ENCODE measurements around the gene DET1. TPM values are rescaled to one million over a fixed set of nuclear protein-coding genes. Genes with fewer than 3 reads are reported as not detected.

DET1 gene
- polyA plus RNA-seq, 1 of the 3 experiments (the other 2 are of a cell fraction): 4.5 TPM

GRCh38 chr15:88518903-88519302, 27.6 kb downstream of the DET1 start:
- WGBS (ENCODE audit: low lambda C conversion rate): 92% methylated on average over 3 of the region's 3 CpGs
- TF ChIP-seq FOXM1 (IDR thresholded peaks at IDR 0.05; ENCODE audit: low read depth): no peak
- TF ChIP-seq REST (IDR thresholded peaks at IDR 0.05; ENCODE audit: low read depth, low read length): no peak
- no peak for TF ChIP-seq RFX5 (IDR thresholded peaks at IDR 0.05; ENCODE audit: low read length)
- no peak for TF ChIP-seq CHD2 (IDR thresholded peaks at IDR 0.05; ENCODE audit: low read length, partially characterized antibody)
- TF ChIP-seq NFIC (IDR thresholded peaks at IDR 0.05; ENCODE audit: borderline replicate concordance): no peak
- no peak for TF ChIP-seq JUND (IDR thresholded peaks at IDR 0.05)
- no peak for TF ChIP-seq RCOR1 (IDR thresholded peaks at IDR 0.05; ENCODE audit: low read length)
- no peak for TF ChIP-seq FOXJ3 (CRISPR knock-in tag; IDR thresholded peaks at IDR 0.05)
- TF ChIP-seq NRF1 (IDR thresholded peaks at IDR 0.05; ENCODE audit: low read depth, low read length): no peak
- TF ChIP-seq TCF12 (IDR thresholded peaks at IDR 0.05): no peak
- no peak for TF ChIP-seq RXRA (IDR thresholded peaks at IDR 0.05; ENCODE audit: borderline replicate concordance, low read depth)
- no peak for TF ChIP-seq MXI1 (IDR thresholded peaks at IDR 0.05; ENCODE audit: low read depth, low read length)
- TF ChIP-seq EP300 (IDR thresholded peaks at IDR 0.05; ENCODE audit: borderline replicate concordance in 1 of 2, low read depth in 1 of 2, low read length in 1 of 2): no peak
- TF ChIP-seq SMC3 (IDR thresholded peaks at IDR 0.05; ENCODE audit: low read depth, low read length): no peak
- no peak for TF ChIP-seq IRF3 (IDR thresholded peaks at IDR 0.05; ENCODE audit: low read depth, low read length)
- TF ChIP-seq RAD21 (IDR thresholded peaks at IDR 0.05; ENCODE audit: low read length): no peak
- no peak for TF ChIP-seq USF1 (IDR thresholded peaks at IDR 0.05; ENCODE audit: borderline replicate concordance, low read depth)
- TF ChIP-seq GABPA (IDR thresholded peaks at IDR 0.05; ENCODE audit: low read depth): no peak
- no peak for TF ChIP-seq USF2 (IDR thresholded peaks at IDR 0.05; ENCODE audit: borderline replicate concordance, low read depth, low read length)
- ChIA-PET POLR2A (no interaction called here), CTCF (interaction anchor here (1.0 to 1.9 kb wide), 2 partner anchors 10 to 42 kb away, joined by 3 to 4 read pairs; no protein-coding TSS in a partner anchor)
- DNase-seq: no peak
- Histone ChIP-seq H3F3A (replicated peaks; ENCODE audit: insufficient read depth) (no peaks in the 10 kb centered on the region), H3K79me2 (ENCODE audit: insufficient read depth) (no peaks in the 10 kb centered on the region), H3K4me2 (no peak overlapping the region), H3K27ac (ENCODE audit: low read depth in 2 of 2, low read length in 1 of 2) (no peak overlapping the region), H3K4me3 (ENCODE audit: low read depth in 2 of 2, low read length in 1 of 2) (no peak overlapping the region), H3K4me1 (ENCODE audit: control insufficient read depth in 1 of 2, insufficient read depth in 2 of 2, low read depth in 1 of 2, low read length in 1 of 2) (no peaks in the 10 kb centered on the region), H3K9ac (no peak overlapping the region), H4K20me1 (ENCODE audit: insufficient read depth) (no peaks in the 10 kb centered on the region), H2AFZ (ENCODE audit: low read depth) (no peak overlapping the region), H3K27me3 (ENCODE audit: insufficient read depth) (no peaks in the 10 kb centered on the region), H3K9me3 (no peaks in the 10 kb centered on the region), H3K36me3 (replicated peaks in 1 of 2; ENCODE audit: control insufficient read depth in 1 of 2, insufficient read depth in 2 of 2, low read length in 1 of 2) (peaks cover 0 to 15% of the 10 kb centered on the region in 2 experiments), H3K9me2 (no peaks in the 10 kb centered on the region)
